Thyroid gland (tissue), 4 donors: ENCODE results near the gene AFF4. TPM values are rescaled to one million over a fixed set of nuclear protein-coding genes. Genes with fewer than 3 reads are reported as not detected.

Experiments
- DNase-seq, 2 donors: peaks; one replicate each; pipeline ENCODE4 v3.0.0-alpha.2; 2019
- H3K27ac ChIP-seq, 3 donors: fragments of 200-600 bp; sonication (generic); 1 replicate in 2 of 3; 2 replicates in 1 of 3; pipeline ENCODE4 v1.5.1; 2016 to 2019; ENCODE audit warnings: mild to moderate bottlenecking in 1 of 3, moderate library complexity in 1 of 3
- H3K27me3 ChIP-seq: fragments of 200-600 bp; sonication (generic); one replicate; pipeline ENCODE4 v1.5.1; 2019
- H3K36me3 ChIP-seq, 2 donors: fragments of 200-600 bp; sonication (generic); one replicate each; pipeline ENCODE4 v1.5.1; 2016 to 2019
- H3K4me1 ChIP-seq, 2 donors: fragments of 200-600 bp; sonication (generic); one replicate each; pipeline ENCODE4 v1.5.1; 2017 to 2019
- H3K4me3 ChIP-seq, 3 donors: fragments of 200-600 bp; sonication (generic); replicated peaks in 1 of 3; 1 replicate in 2 of 3; 2 replicates in 1 of 3; pipeline ENCODE4 v1.5.1; 2016; ENCODE audit warnings: mild to moderate bottlenecking in 1 of 3
- H3K9me3 ChIP-seq: fragments of 200-600 bp; sonication (generic); one replicate; pipeline ENCODE4 v1.5.1; 2017
- POLR2A ChIP-seq, 2 donors: fragments of 450-650 bp; IDR thresholded peaks; one replicate each; pipeline ENCODE4 v1.6.1; 2017; ENCODE audit warnings: antibody characterized with exemption in 2 of 2, mild to moderate bottlenecking in 2 of 2, moderate library complexity in 1 of 2
- WGBS, 2 donors: methylation state at CpG; one replicate each; pipeline ENCODE4 v1.1.5; 2017; 5-methylcytosine and 5-hydroxymethylcytosine counted together
- intact Hi-C: fragments of 100-400 bp; cut with DNase I; formaldehyde crosslinking; loops from one replicate; pipeline ENCODE4 v1.15.1; 2023
- total RNA-seq, 4 donors: library from RNA; depleted of rRNA; stranded (reverse); fragments of >200 nt; gene quantifications; one replicate each; pipeline ENCODE4 v1.2.3, GENCODE V29; 2016
- TF ChIP-seq, protein P1 (sequence below), 6 experiments: fragments of 200-600 bp in 3 of 6; fragments of 450-650 bp in 3 of 6; sonication (generic) in 3 of 6; IDR thresholded peaks; one replicate each; pipeline ENCODE4 v1.5.1; 2016 to 2019; ENCODE audit warnings: antibody characterized with exemption in 6 of 6, mild to moderate bottlenecking in 2 of 6, inconsistent platforms in 1 of 6, moderate library complexity in 1 of 6

The AFF4 gene
- total RNA-seq, 4 donors from 2014 or later, result 81.7 to 150 (median 95.7) TPM

DNA sequence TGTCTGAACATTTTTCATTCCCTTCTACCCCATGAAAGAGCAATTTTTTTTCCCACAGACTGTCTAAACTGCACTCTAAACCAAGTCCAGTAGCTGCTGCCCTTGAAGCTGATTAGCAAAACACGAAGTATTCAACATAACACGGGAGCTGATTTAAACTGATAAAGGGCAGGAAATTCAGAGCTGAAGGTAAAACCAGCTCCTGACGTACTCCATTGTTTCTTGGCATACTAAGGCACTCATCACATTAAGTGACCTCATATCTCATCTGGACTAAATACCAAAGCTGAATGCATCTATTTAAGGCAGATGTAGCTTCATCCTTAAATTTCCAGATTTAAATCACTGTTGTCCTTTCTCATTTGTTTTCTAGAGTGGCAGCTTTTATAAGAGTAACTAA lies 109.1 kb downstream of the AFF4 start:
- no peak for DNase-seq
- H3K27me3 ChIP-seq, result no peaks in the 10 kb centered on the region
- H3K36me3 ChIP-seq, result no peaks in the 10 kb centered on the region
- no peak for TF ChIP-seq POLR2A (IDR thresholded peaks at IDR 0.05)
- TF ChIP-seq, protein P1, sequence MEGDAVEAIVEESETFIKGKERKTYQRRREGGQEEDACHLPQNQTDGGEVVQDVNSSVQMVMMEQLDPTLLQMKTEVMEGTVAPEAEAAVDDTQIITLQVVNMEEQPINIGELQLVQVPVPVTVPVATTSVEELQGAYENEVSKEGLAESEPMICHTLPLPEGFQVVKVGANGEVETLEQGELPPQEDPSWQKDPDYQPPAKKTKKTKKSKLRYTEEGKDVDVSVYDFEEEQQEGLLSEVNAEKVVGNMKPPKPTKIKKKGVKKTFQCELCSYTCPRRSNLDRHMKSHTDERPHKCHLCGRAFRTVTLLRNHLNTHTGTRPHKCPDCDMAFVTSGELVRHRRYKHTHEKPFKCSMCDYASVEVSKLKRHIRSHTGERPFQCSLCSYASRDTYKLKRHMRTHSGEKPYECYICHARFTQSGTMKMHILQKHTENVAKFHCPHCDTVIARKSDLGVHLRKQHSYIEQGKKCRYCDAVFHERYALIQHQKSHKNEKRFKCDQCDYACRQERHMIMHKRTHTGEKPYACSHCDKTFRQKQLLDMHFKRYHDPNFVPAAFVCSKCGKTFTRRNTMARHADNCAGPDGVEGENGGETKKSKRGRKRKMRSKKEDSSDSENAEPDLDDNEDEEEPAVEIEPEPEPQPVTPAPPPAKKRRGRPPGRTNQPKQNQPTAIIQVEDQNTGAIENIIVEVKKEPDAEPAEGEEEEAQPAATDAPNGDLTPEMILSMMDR (IDR thresholded peaks at IDR 0.05), result no peak
- intact Hi-C loops, result no loop called here
- H3K27ac ChIP-seq, result no peak overlapping the region
- no peaks in the 10 kb centered on the region for H3K4me1 ChIP-seq
- H3K4me3 ChIP-seq, result no peak overlapping the region
- WGBS, 2 donors, result 16 to 27% methylated on average over 3 of the region's 3 CpGs
- H3K9me3 ChIP-seq, result no peaks in the 10 kb centered on the region

DNA sequence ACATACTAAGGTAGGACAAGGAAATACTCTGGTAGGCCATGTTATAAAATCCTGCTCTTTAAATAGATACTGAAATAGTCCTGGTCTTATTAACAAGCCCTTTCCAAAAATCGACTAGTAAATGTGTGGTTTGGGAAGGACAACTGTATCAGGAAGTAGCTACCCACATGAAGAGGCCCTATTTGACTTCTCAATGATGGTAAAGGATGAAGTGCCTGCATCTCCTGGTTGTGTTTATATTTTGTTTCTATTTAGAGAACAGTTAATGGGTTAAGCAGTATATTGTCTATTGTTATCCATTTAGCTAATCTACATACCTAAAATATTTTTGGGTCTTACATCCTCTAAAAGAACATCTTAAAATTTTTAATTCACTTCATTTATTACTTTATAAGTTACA lies 109.6 kb downstream of the AFF4 start:
- H3K27ac ChIP-seq, result no peak overlapping the region
- intact Hi-C loops, result no loop called here
- H3K4me1 ChIP-seq, result no peaks in the 10 kb centered on the region
- TF ChIP-seq, protein P1 (IDR thresholded peaks at IDR 0.05), result no peak
- no peak for TF ChIP-seq POLR2A (IDR thresholded peaks at IDR 0.05)
- no peak overlapping the region for H3K4me3 ChIP-seq
- no peak for DNase-seq
- WGBS, 2 donors, result 17 to 23% methylated on average over 1 of the region's 1 CpG
- no peaks in the 10 kb centered on the region for H3K9me3 ChIP-seq
- no peaks in the 10 kb centered on the region for H3K36me3 ChIP-seq
- no peaks in the 10 kb centered on the region for H3K27me3 ChIP-seq

DNA sequence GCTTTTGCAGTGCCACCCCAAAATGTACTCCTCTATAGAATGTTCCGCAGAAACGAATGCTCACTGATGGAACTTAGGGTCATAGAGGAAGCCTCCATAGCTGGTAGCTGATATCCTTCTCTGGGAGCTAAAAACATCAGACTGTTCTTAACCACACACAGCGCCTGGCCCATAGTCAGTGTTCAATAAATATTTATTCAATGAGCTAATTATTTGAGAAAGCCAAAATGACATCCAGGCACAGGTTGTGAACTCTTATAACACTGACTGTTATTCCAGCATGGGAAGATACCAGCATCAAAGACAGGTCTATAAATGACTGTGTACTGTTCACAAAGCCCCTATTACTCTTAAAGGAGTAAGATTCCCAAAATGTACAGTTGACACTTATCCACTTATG lies 110.1 kb downstream of the AFF4 start:
- H3K4me3 ChIP-seq, result no peak overlapping the region
- TF ChIP-seq, protein P1 (IDR thresholded peaks at IDR 0.05), result no peak
- TF ChIP-seq POLR2A (IDR thresholded peaks at IDR 0.05), result no peak
- no peaks in the 10 kb centered on the region for H3K36me3 ChIP-seq
- H3K27me3 ChIP-seq, result no peaks in the 10 kb centered on the region
- intact Hi-C loops, result no loop called here
- no peaks in the 10 kb centered on the region for H3K4me1 ChIP-seq
- DNase-seq, result no peak
- H3K27ac ChIP-seq, result no peak overlapping the region
- WGBS, 2 donors, result 90 to 95% methylated on average over 3 of the region's 3 CpGs
- H3K9me3 ChIP-seq, result no peaks in the 10 kb centered on the region

DNA sequence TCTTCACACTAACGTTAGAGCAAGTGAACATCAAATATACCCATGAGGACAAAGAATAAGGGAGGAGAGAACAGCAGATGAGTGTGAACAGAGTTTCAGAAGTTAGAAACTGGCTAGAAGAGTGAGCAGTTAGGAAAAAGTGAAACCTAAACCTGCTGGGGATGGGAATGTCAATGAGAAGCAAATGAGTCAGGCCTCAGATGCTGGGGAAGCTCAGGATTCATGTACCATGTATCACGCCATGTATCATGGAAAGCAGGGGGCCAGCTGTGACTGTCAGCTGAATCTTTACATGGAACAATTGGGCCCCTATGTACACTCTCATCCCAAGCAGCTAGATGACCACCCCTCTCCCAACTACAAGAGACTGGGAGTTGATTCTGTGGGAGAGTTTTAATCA lies 113.4 kb downstream of the AFF4 start:
- H3K9me3 ChIP-seq, result no peaks in the 10 kb centered on the region
- intact Hi-C loops, result no loop called here

DNA sequence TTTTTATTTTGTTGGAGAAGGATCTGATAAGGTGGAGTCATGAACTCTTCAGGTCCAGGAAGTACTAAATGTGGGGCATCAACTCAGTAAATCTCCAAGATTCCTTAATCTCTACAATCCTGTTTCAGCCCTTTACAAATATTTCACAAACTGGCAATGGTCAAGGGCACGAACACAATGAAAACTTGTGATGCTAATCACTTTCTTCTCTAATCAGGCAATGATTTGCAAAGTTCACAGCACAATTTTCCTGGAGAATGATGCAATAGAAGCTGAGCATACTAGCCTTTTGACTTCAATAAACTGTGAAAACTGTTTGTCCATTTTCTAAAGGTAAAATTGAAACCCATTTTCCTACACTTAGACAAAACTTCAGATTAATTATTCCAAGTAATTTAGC lies 114.1 kb downstream of the AFF4 start:
- DNase-seq, result no peak
- H3K36me3 ChIP-seq, result no peaks in the 10 kb centered on the region
- H3K27me3 ChIP-seq, result no peaks in the 10 kb centered on the region
- H3K4me1 ChIP-seq, result no peaks in the 10 kb centered on the region
- intact Hi-C loops, result no loop called here
- H3K4me3 ChIP-seq, result no peak overlapping the region
- H3K27ac ChIP-seq, result no peak overlapping the region
- no peaks in the 10 kb centered on the region for H3K9me3 ChIP-seq
- TF ChIP-seq POLR2A (IDR thresholded peaks at IDR 0.05), result no peak
- TF ChIP-seq, protein P1 (IDR thresholded peaks at IDR 0.05), result no peak
- WGBS, 2 donors, result 66 to 73% methylated on average over 1 of the region's 1 CpG

More for the DNA sequence above, 113.4 kb downstream of the AFF4 start:
- no peak overlapping the region for H3K4me3 ChIP-seq
- WGBS, 2 donors, result 80 to 85% methylated on average over 2 of the region's 2 CpGs
- H3K36me3 ChIP-seq, result no peaks in the 10 kb centered on the region
- no peaks in the 10 kb centered on the region for H3K4me1 ChIP-seq
- H3K27ac ChIP-seq, result no peak overlapping the region
- DNase-seq, result no peak
- TF ChIP-seq POLR2A (IDR thresholded peaks at IDR 0.05), result no peak
- TF ChIP-seq, protein P1 (IDR thresholded peaks at IDR 0.05), result no peak
- H3K27me3 ChIP-seq, result no peaks in the 10 kb centered on the region
